H1 (cell line): ENCODE results near the gene SFXN1. TPM values are rescaled to one million over a fixed set of nuclear protein-coding genes. Genes with fewer than 3 reads are reported as not detected.

Experiments
- ATF3 ChIP-seq: IDR thresholded peaks from 2 replicates; pipeline ENCODE4 v1.6.1; 2011; ENCODE audit warnings: low read depth, mild to moderate bottlenecking, low read length; ENCODE audit not compliant: insufficient read depth
- BACH1 ChIP-seq: IDR thresholded peaks from 2 replicates; pipeline ENCODE4 v1.6.1; 2012; ENCODE audit warnings: low read length, improper control_type of control experiment
- CEBPB ChIP-seq: IDR thresholded peaks from 2 replicates; pipeline ENCODE4 v1.6.1; 2012; ENCODE audit warnings: low read depth, low read length
- CHD1 ChIP-seq: IDR thresholded peaks from 2 replicates; pipeline ENCODE4 v1.6.1; 2012; ENCODE audit warnings: low read depth, low read length, improper control_type of control experiment
- CHD2 ChIP-seq: IDR thresholded peaks from 2 replicates; pipeline ENCODE4 v1.6.1; 2012; ENCODE audit warnings: low read length, improper control_type of control experiment
- E2F6 ChIP-seq: IDR thresholded peaks from 2 replicates; pipeline ENCODE4 v1.6.1; 2012; ENCODE audit warnings: inconsistent platforms
- EGR1 ChIP-seq: IDR thresholded peaks from 2 replicates; pipeline ENCODE4 v1.6.1; 2011; ENCODE audit warnings: low read depth, low read length, borderline replicate concordance
- EP300 ChIP-seq, 2 experiments: IDR thresholded peaks; 1 replicate in 1 of 2; 2 replicates in 1 of 2; pipeline ENCODE4 v1.6.1; 2011 to 2012; ENCODE audit warnings: low read depth in 2 of 2, low read length in 2 of 2, mild to moderate bottlenecking in 2 of 2, borderline replicate concordance in 1 of 2, inconsistent platforms in 1 of 2, moderate library complexity in 1 of 2
- GABPA ChIP-seq: IDR thresholded peaks from 2 replicates; pipeline ENCODE4 v1.6.1; 2011; ENCODE audit warnings: mild to moderate bottlenecking, low read length, moderate library complexity, borderline replicate concordance; ENCODE audit not compliant: insufficient read depth
- GTF2F1 ChIP-seq: IDR thresholded peaks from 2 replicates; pipeline ENCODE4 v1.6.1; 2012; ENCODE audit warnings: low read depth, low read length, improper control_type of control experiment, borderline replicate concordance
- HDAC2 ChIP-seq, 2 experiments: fragments of 300-600 bp in 1 of 2; sonication (generic) in 1 of 2; IDR thresholded peaks; 2 replicates each; pipeline ENCODE4 v1.6.1; 2011 to 2012; ENCODE audit warnings: low read depth in 2 of 2, low read length in 2 of 2, mild to moderate bottlenecking in 2 of 2, moderate library complexity in 2 of 2, borderline replicate concordance in 1 of 2, inconsistent platforms in 1 of 2
- MAX ChIP-seq: IDR thresholded peaks from 2 replicates; pipeline ENCODE4 v1.6.1; 2012; ENCODE audit warnings: inconsistent platforms
- NANOG ChIP-seq: IDR thresholded peaks from 2 replicates; pipeline ENCODE4 v1.6.1; 2011; ENCODE audit warnings: low read length, low read depth, mild to moderate bottlenecking, inconsistent platforms; ENCODE audit not compliant: insufficient read depth, poor library complexity, severe bottlenecking
- POLR2A ChIP-seq, 2 experiments: IDR thresholded peaks; 1 replicate in 1 of 2; 2 replicates in 1 of 2; pipeline ENCODE4 v1.6.1; 2011; ENCODE audit warnings: low read depth in 2 of 2, low read length in 2 of 2, mild to moderate bottlenecking in 2 of 2; ENCODE audit errors: control extremely low read depth in 1 of 2
- POU5F1 ChIP-seq: IDR thresholded peaks from 2 replicates; pipeline ENCODE4 v1.6.1; 2011; ENCODE audit warnings: low read depth, mild to moderate bottlenecking, low read length, moderate library complexity
- RBBP5 ChIP-seq: IDR thresholded peaks from 2 replicates; pipeline ENCODE4 v1.7.1; 2012; ENCODE audit warnings: low read depth, mild to moderate bottlenecking, inconsistent platforms, low read length, moderate library complexity, borderline replicate concordance
- RFX5 ChIP-seq: IDR thresholded peaks from 2 replicates; pipeline ENCODE4 v1.6.1; 2011; ENCODE audit warnings: low read depth, low read length, improper control_type of control experiment, borderline replicate concordance
- SIX5 ChIP-seq: IDR thresholded peaks from 2 replicates; pipeline ENCODE4 v1.6.1; 2011; ENCODE audit warnings: mild to moderate bottlenecking, low read depth, low read length
- SP1 ChIP-seq: IDR thresholded peaks from 2 replicates; pipeline ENCODE4 v1.6.1; 2011; ENCODE audit warnings: low read depth, low read length
- SRF ChIP-seq: IDR thresholded peaks from 2 replicates; pipeline ENCODE4 v1.6.1; 2011; ENCODE audit warnings: mild to moderate bottlenecking, low read depth, low read length, moderate library complexity
- TAF1 ChIP-seq: IDR thresholded peaks from 2 replicates; pipeline ENCODE4 v1.6.1; 2011; ENCODE audit warnings: mild to moderate bottlenecking, low read depth, low read length
- TCF12 ChIP-seq: IDR thresholded peaks from 2 replicates; pipeline ENCODE4 v1.6.1; 2011; ENCODE audit warnings: low read depth, mild to moderate bottlenecking, low read length
- YY1 ChIP-seq: IDR thresholded peaks from 2 replicates; pipeline ENCODE4 v1.6.1; 2011; ENCODE audit warnings: low read depth, mild to moderate bottlenecking, low read length
- polyA plus RNA-seq, 7 experiments: library from polyadenylated mRNA; depleted of rRNA in 3 of 7; stranded (reverse) in 5 of 7; unstranded in 2 of 7; fragments of >200 nt in 5 of 7; fragments of 200-250 nt in 2 of 7; gene quantifications; 1 replicate in 5 of 7; 2 replicates in 1 of 7; 4 replicates in 1 of 7; pipeline versions ENCODE4 v1.2.1 to v1.2.3, GENCODE V29; 2011 to 2013; ENCODE audit warnings: missing spikeins in 2 of 7, mixed read lengths in 2 of 7
- total RNA-seq: library from RNA; stranded (reverse); fragmentation: NEBNext Ultra II Directional; extraction: Animal tissue kit (Norgen Biotek cat#: 25700); gene quantifications from 2 replicates; pipeline ENCODE4 v1.2.1, GENCODE V29; 2021

SFXN1 gene
- total and polyA plus RNA-seq, 2 of the 8 experiments (the other 6 are each of a cell fraction or from before 2014, with no cell fraction given): 72.7 to 97.6 TPM

- TF ChIP-seq ATF3: peak; percentile 82; the same call in 1 of the 2 replicates
- TF ChIP-seq MAX: peak; percentile 57; the same call in 1 of the 2 replicates
- TF ChIP-seq RBBP5: no peak
- TF ChIP-seq GABPA: peak; percentile 76; the same call in 1 of the 2 replicates
- TF ChIP-seq RFX5: no peak
- TF ChIP-seq POLR2A (IDR thresholded peaks at IDR 0.05; ENCODE audit: control extremely low read depth in 1 of 2, low read depth in 2 of 2, low read length in 2 of 2): no peak
- 0 out of 2 replicates have a peak, but pooled peaks have one; percentile 25 for TF ChIP-seq BACH1
- no peak for TF ChIP-seq CHD1
- no peak for TF ChIP-seq SP1
- no peak for TF ChIP-seq POU5F1
- TF ChIP-seq EP300 (IDR thresholded peaks at IDR 0.05; ENCODE audit: borderline replicate concordance in 1 of 2, low read depth in 2 of 2, low read length in 2 of 2): peak in 1 of 2 experiments; percentile 55; a peak in 1 of 3 replicates
- no peak for TF ChIP-seq TAF1
- peak; percentile 78 for TF ChIP-seq GTF2F1
- TF ChIP-seq E2F6: peak; percentile 67
- TF ChIP-seq CEBPB: peak; percentile 47; the same call in 1 of the 2 replicates
- TF ChIP-seq NANOG: peak; percentile 32
- TF ChIP-seq SIX5: no peak
- peak; percentile 79 for TF ChIP-seq YY1
- TF ChIP-seq SRF: peak; percentile 61; the same call in 1 of the 2 replicates
- peak; percentile 52; the same call in 1 of the 2 replicates for TF ChIP-seq CHD2
- no peak for TF ChIP-seq HDAC2 (IDR thresholded peaks at IDR 0.05; ENCODE audit: borderline replicate concordance in 1 of 2, low read depth in 2 of 2, low read length in 2 of 2)
- peak; percentile 58 for TF ChIP-seq EGR1
- peak; percentile 36; the same call in 1 of the 2 replicates for TF ChIP-seq TCF12
Observed at GRCh38 chr5:175534070-175534932, 55.9 kb downstream of the SFXN1 start (continued).
